Endodermal cell (in vitro differentiated cells): ENCODE results near the gene IVNS1ABP. TPM values are rescaled to one million over a fixed set of nuclear protein-coding genes. Genes with fewer than 3 reads are reported as not detected.
A peak's percentile ranks its signal among the peaks of the same experiment; 100 is the strongest.

Source experiments
- DNase-seq: peaks from one replicate; pipeline ENCODE4 v3.0.0-alpha.2; 2017
- H3K27ac ChIP-seq: 2 replicates; pipeline ENCODE4 v1.5.1; 2013; ENCODE audit warnings: mild to moderate bottlenecking, low read depth, low read length, moderate library complexity
- H3K27me3 ChIP-seq: 2 replicates; pipeline ENCODE4 v1.6.1; 2013; ENCODE audit warnings: mild to moderate bottlenecking, low read length, moderate library complexity; ENCODE audit not compliant: insufficient read depth, control insufficient read depth, poor library complexity, severe bottlenecking
- H3K36me3 ChIP-seq: 2 replicates; pipeline ENCODE4 v1.7.0; 2013; ENCODE audit warnings: mild to moderate bottlenecking, low read length, moderate library complexity; ENCODE audit not compliant: control insufficient read depth, insufficient read depth
- H3K4me1 ChIP-seq: one replicate; pipeline ENCODE4 v1.7.0; 2013; ENCODE audit warnings: low read length; ENCODE audit not compliant: control insufficient read depth, insufficient read depth
- H3K4me3 ChIP-seq: 2 replicates; pipeline ENCODE4 v1.5.1; 2013; ENCODE audit warnings: mild to moderate bottlenecking, low read length, moderate library complexity
- H3K9ac ChIP-seq: 2 replicates; pipeline ENCODE4 v1.6.1; 2013; ENCODE audit warnings: mild to moderate bottlenecking, low read length, moderate library complexity; ENCODE audit not compliant: poor library complexity, severe bottlenecking; ENCODE audit errors: extremely low read depth
- H3K9me3 ChIP-seq: 2 replicates; pipeline ENCODE4 v1.6.1; 2013; ENCODE audit warnings: mild to moderate bottlenecking, low read length, moderate library complexity; ENCODE audit not compliant: control insufficient read depth
- H3K27ac Mint-ChIP-seq: 2 replicates; pipeline ENCODE4 v1.8.0; 2020; ENCODE audit warnings: mixed read lengths
- H3K27me3 Mint-ChIP-seq: 2 replicates; pipeline ENCODE4 v1.8.0; 2021; ENCODE audit warnings: mild to moderate bottlenecking, mixed read lengths; ENCODE audit not compliant: insufficient read depth
- H3K36me3 Mint-ChIP-seq: 2 replicates; pipeline ENCODE4 v1.8.0; 2020; ENCODE audit warnings: low read depth, mixed read lengths
- H3K4me1 Mint-ChIP-seq: 2 replicates; pipeline ENCODE4 v1.8.0; 2020; ENCODE audit warnings: mixed read lengths
- H3K4me3 Mint-ChIP-seq: 2 replicates; pipeline ENCODE4 v1.8.0; 2020; ENCODE audit warnings: mild to moderate bottlenecking, moderate library complexity, mixed read lengths
- H3K9me3 Mint-ChIP-seq: 2 replicates; pipeline ENCODE4 v1.8.0; 2020; ENCODE audit warnings: mild to moderate bottlenecking, mixed read lengths
- CTCF ChIP-seq: fragments of 200-600 bp; sonication (generic); conservative IDR thresholded peaks from 2 replicates; pipeline ENCODE4 v1.5.0; 2021; ENCODE audit warnings: antibody characterized with exemption, mild to moderate bottlenecking
- WGBS, 2 experiments: methylation state at CpG; one replicate each; pipeline versions ENCODE4 v1.1.5 to v1.1.7; 2013; ENCODE audit warnings: missing lambda C conversion rate in 2 of 2, mixed read lengths in 1 of 2; ENCODE audit not compliant: insufficient coverage in 1 of 2, insufficient read length in 1 of 2; 5-methylcytosine and 5-hydroxymethylcytosine counted together
- total RNA-seq, 2 donors: library from RNA; stranded (reverse); fragmentation: NEBNext Ultra II Directional in 1 of 2; extraction: Animal tissue kit (Norgen Biotek cat#: 25700) in 1 of 2; gene quantifications; 2 replicates in 1 of 2; 3 replicates in 1 of 2; pipeline ENCODE4 v1.2.1, GENCODE V29; 2021

Gene IVNS1ABP
- total RNA-seq, 2 donors from 2014 or later: 122 to 163 TPM

GRCh38 chr1:185328255-185328654 is 11.2 kb upstream of the IVNS1ABP start:
- Mint-ChIP-seq H3K27me3 (no peaks in the 10 kb centered on the region), H3K27ac (no peak overlapping the region)
- WGBS, 2 experiments: 93 to 100% methylated on average over 1 to 4 of the region's 4 CpGs

DNA sequence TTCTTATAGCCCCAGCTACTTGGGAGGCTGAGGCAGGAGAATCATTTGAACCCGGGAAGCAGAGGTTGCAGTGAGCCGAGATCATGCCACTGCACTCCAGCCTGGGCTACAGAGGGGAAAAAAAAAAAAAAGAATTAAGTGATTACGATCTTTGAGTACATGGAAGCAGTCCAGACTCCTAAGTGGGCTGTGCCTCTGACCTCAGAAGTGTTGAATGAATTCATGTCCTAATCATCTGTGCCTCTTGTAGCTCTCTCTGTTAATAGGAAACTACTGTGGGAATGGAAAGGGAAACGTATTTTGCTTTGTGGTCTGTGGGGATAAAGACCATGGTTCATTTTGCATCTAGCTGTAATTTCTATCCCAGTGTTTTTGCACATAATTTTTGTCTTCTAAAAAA is 8.4 kb upstream of the IVNS1ABP start:
- 95 to 100% methylated on average over 2 to 4 of the region's 4 CpGs for WGBS, 2 experiments
- H3K36me3 ChIP-seq: no peaks in the 10 kb centered on the region
- no peak overlapping the region for H3K4me3 ChIP-seq
- H3K9ac ChIP-seq: no peak overlapping the region
- peaks cover 12% of the 10 kb centered on the region for H3K9me3 Mint-ChIP-seq
- no peak for DNase-seq
- no peaks in the 10 kb centered on the region for H3K27me3 Mint-ChIP-seq
- peaks cover 7% of the 10 kb centered on the region for H3K9me3 ChIP-seq
- no peak overlapping the region for H3K27ac ChIP-seq
- H3K27me3 ChIP-seq: no peaks in the 10 kb centered on the region
- H3K36me3 Mint-ChIP-seq: peaks cover 12% of the 10 kb centered on the region
- H3K4me1 Mint-ChIP-seq: peaks cover 2% of the 10 kb centered on the region
- H3K27ac Mint-ChIP-seq: no peak overlapping the region
- no peaks in the 10 kb centered on the region for H3K4me1 ChIP-seq
- H3K4me3 Mint-ChIP-seq: no peak overlapping the region
- TF ChIP-seq CTCF: no peak

More at GRCh38 chr1:185328255-185328654, 11.2 kb upstream of the IVNS1ABP start:
- H3K9me3 Mint-ChIP-seq: peaks cover 2% of the 10 kb centered on the region
- Histone ChIP-seq H3K9ac (no peak overlapping the region), H3K27ac (no peak overlapping the region), H3K9me3 (no peaks in the 10 kb centered on the region), H3K4me3 (no peak overlapping the region), H3K4me1 (no peaks in the 10 kb centered on the region), H3K36me3 (no peaks in the 10 kb centered on the region), H3K27me3 (no peaks in the 10 kb centered on the region)
- H3K4me1 Mint-ChIP-seq: peaks cover 14% of the 10 kb centered on the region
- H3K36me3 Mint-ChIP-seq: peaks cover 3% of the 10 kb centered on the region
- H3K4me3 Mint-ChIP-seq: no peak overlapping the region
- no peak for DNase-seq
- TF ChIP-seq CTCF: peak; percentile 21

- Mint-ChIP-seq H3K4me1 (peaks cover 2% of the 10 kb centered on the region), H3K27ac (no peak overlapping the region), H3K27me3 (no peaks in the 10 kb centered on the region), H3K9me3 (peaks cover 12% of the 10 kb centered on the region), H3K4me3 (no peak overlapping the region), H3K36me3 (peaks cover 15% of the 10 kb centered on the region)
- no peak for TF ChIP-seq CTCF
- WGBS, 2 experiments: 97 to 100% methylated on average over 3 of the region's 3 CpGs
- Histone ChIP-seq H3K27ac (no peak overlapping the region), H3K9ac (no peak overlapping the region), H3K36me3 (no peaks in the 10 kb centered on the region), H3K4me1 (no peaks in the 10 kb centered on the region), H3K27me3 (no peaks in the 10 kb centered on the region), H3K9me3 (peaks cover 12% of the 10 kb centered on the region), H3K4me3 (no peak overlapping the region)
- DNase-seq: no peak
Observed at GRCh38 chr1:185324118-185324517, 7.1 kb upstream of the IVNS1ABP start.
